Sigmoid colon (tissue), 7 donors: Measurements from ENCODE around the gene FOXL2NB. TPM values are rescaled to one million over a fixed set of nuclear protein-coding genes. Genes with fewer than 3 reads are reported as not detected.

ENCODE experiments used
- DNase-seq: peaks from one replicate; pipeline ENCODE4 v3.0.0-alpha.2; 2019
- H3K27ac ChIP-seq, 4 donors: fragments of 200-600 bp; sonication (generic); one replicate each; pipeline ENCODE4 v1.5.1; 2016 to 2019; ENCODE audit warnings: mild to moderate bottlenecking in 1 of 4
- H3K27me3 ChIP-seq, 3 donors: fragments of 200-600 bp; sonication (generic); one replicate each; pipeline ENCODE4 v1.5.1; 2019; ENCODE audit warnings: mild to moderate bottlenecking in 1 of 3
- H3K36me3 ChIP-seq, 4 donors: fragments of 200-600 bp; sonication (generic); one replicate each; pipeline ENCODE4 v1.5.1; 2016 to 2019
- H3K4me1 ChIP-seq, 4 donors: fragments of 200-600 bp; sonication (generic); one replicate each; pipeline ENCODE4 v1.5.1; 2017 to 2019
- H3K4me3 ChIP-seq, 4 donors: fragments of 200-600 bp; sonication (generic); one replicate each; pipeline ENCODE4 v1.5.1; 2017 to 2019; ENCODE audit warnings: mild to moderate bottlenecking in 2 of 4, moderate library complexity in 1 of 4
- H3K9me3 ChIP-seq, 4 donors: fragments of 200-600 bp in 3 of 4; sonication (generic) in 3 of 4; one replicate each; pipeline versions ENCODE4 v1.5.1 to v1.6.1; 2013 to 2019
- EP300 ChIP-seq, 4 donors: sonication (generic); formaldehyde crosslinking; IDR thresholded peaks; one replicate each; pipeline ENCODE4 v1.6.1; 2017; ENCODE audit warnings: antibody characterized with exemption in 4 of 4
- POLR2A ChIP-seq, 2 donors: fragments of 450-650 bp; IDR thresholded peaks; one replicate each; pipeline ENCODE4 v1.6.1; 2016; ENCODE audit warnings: antibody characterized with exemption in 2 of 2, mild to moderate bottlenecking in 2 of 2, moderate library complexity in 2 of 2
- POLR2AphosphoS5 ChIP-seq, 4 donors: sonication (generic); formaldehyde crosslinking; IDR thresholded peaks; one replicate each; pipeline ENCODE4 v1.6.1; 2017; ENCODE audit warnings: antibody characterized with exemption in 4 of 4
- WGBS, 2 donors: extraction: QIAGEN DNeasy Blood & Tissue Kit; methylation state at CpG; one replicate each; pipeline ENCODE4 v1.1.7; 2013; 5-methylcytosine and 5-hydroxymethylcytosine counted together
- intact Hi-C: fragments of 100-400 bp; cut with DNase I; formaldehyde crosslinking; loops from one replicate; pipeline ENCODE4 v1.15.1; 2023
- polyA plus RNA-seq, 3 donors: library from polyadenylated mRNA; stranded (reverse); fragments of 200-250 nt; gene quantifications; one replicate each; pipeline ENCODE4 v1.2.3, GENCODE V29; 2013
- total RNA-seq, 4 donors: library from RNA; depleted of rRNA; stranded (reverse); fragments of >200 nt; gene quantifications; one replicate each; pipeline ENCODE4 v1.1.0, GENCODE V29; 2016
- TF ChIP-seq, protein P1 (sequence below), 4 experiments: fragments of 450-650 bp in 3 of 4; fragments of 200-600 bp in 1 of 4; IDR thresholded peaks; one replicate each; pipeline ENCODE4 v1.5.1; 2016 to 2019; ENCODE audit warnings: antibody characterized with exemption in 4 of 4, mild to moderate bottlenecking in 3 of 4, moderate library complexity in 2 of 4
- donor health status: healthy with polysubstance abuse.
- donor health status: Bipolar disorder and iron deficiency.
- donor health status: healthy.

Gene FOXL2NB
- not detected for total RNA-seq
- under 1 TPM in 1 of 3 donors, not detected in 2; under 0.01 TPM for polyA plus RNA-seq

DNA sequence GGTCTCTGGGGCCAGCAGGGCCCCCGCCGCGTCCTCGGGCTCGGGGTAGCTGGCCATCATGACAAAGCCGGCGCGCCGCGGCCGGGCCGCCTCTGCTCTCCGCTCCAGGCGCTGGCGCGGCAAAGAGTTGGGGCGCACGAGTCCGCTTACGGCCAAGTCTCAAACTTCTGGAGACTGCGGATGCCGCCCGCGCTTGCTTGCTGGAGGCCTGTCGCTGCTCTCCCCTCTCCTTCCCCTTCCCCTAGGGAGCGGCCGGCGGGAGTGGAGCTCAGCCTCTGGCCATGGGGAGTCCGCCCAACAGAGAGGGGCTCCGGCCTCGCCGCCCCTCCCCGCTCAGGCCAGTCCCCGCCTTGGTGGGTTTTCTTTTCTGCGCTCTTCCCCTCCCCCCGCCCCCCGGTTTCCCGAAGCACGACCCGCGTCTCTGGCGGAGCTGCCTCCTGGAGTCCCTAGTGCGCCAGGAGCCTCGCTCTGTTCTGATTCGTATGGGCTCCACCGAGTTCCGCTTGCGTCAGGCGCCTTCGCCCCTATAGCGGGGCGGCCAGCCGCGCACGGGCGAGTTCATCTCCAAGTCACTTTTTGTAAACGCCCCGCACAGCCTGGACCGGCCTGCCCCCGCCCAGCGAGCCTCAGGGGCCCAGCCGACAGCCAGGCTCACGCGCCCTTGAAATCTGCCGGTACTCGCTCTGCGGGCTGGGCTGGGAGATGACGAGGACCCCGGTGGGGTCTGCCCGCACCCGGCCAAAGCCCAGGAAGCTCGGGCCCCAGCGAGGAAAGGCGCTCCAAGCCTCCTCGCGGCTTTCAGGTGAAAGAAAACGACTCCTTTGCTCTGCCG, at the start of gene FOXL2NB, which contains the start of gene FOXL2:
Gene FOXL2NB (plus strand): TSS at position 555 of the 832 bp plus-strand sequence. CDS start 148 bp downstream, at position 703.
Gene FOXL2 (minus strand): TSS at position 475 of the 832 bp plus-strand sequence. CDS start 415 bp downstream, at position 60.
- TF ChIP-seq POLR2AphosphoS5 (IDR thresholded peaks at IDR 0.05) (no peak), EP300 (IDR thresholded peaks at IDR 0.05) (no peak), POLR2A (IDR thresholded peaks at IDR 0.05) (no peak)
- TF ChIP-seq, protein P1, sequence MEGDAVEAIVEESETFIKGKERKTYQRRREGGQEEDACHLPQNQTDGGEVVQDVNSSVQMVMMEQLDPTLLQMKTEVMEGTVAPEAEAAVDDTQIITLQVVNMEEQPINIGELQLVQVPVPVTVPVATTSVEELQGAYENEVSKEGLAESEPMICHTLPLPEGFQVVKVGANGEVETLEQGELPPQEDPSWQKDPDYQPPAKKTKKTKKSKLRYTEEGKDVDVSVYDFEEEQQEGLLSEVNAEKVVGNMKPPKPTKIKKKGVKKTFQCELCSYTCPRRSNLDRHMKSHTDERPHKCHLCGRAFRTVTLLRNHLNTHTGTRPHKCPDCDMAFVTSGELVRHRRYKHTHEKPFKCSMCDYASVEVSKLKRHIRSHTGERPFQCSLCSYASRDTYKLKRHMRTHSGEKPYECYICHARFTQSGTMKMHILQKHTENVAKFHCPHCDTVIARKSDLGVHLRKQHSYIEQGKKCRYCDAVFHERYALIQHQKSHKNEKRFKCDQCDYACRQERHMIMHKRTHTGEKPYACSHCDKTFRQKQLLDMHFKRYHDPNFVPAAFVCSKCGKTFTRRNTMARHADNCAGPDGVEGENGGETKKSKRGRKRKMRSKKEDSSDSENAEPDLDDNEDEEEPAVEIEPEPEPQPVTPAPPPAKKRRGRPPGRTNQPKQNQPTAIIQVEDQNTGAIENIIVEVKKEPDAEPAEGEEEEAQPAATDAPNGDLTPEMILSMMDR (IDR thresholded peaks at IDR 0.05), result no peak
- no peaks in the 10 kb centered on the region for H3K9me3 ChIP-seq
- no peaks in the 10 kb centered on the region for H3K36me3 ChIP-seq
- no peak within 1 kb of the TSS for H3K27ac ChIP-seq
- H3K4me1 ChIP-seq, result peaks cover 2 to 50% (median 47%) of the 10 kb centered on the region in 4 donors
- peaks cover 87 to 100% (median 95%) of the 10 kb centered on the region in 3 donors for H3K27me3 ChIP-seq
- WGBS, 2 donors, result 1% methylated on average over 78 of the region's 78 CpGs
- no peak for DNase-seq
- peak within 1 kb of the TSS; percentile 9 to 54 (median 41) for H3K4me3 ChIP-seq
- intact Hi-C loops, result no loop called here

DNA sequence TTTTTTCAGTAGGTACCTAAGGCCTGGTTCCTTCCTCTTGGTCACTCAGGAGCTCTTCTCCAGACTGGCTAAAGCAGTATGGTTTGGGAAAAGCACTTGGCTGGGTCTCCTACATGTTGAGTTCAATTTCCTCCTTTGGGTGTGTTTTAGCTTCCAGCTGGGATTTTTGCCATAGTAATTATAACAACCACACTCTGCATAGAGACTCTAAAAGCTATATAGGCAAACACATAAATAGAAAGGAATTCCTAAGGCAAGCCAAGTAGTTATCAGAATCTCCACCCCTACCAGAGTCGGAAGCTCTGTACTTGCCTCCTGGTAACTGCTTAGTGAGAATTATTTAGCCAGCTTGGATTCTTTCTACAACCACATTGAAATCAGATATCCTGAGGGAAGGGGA, 48.7 kb upstream of the FOXL2NB start:
- no peaks in the 10 kb centered on the region for H3K4me1 ChIP-seq
- no peaks in the 10 kb centered on the region for H3K27me3 ChIP-seq
- 19 to 51% methylated on average over 1 of the region's 1 CpG for WGBS, 2 donors
- no peak overlapping the region for H3K4me3 ChIP-seq
- TF ChIP-seq, protein P1 (IDR thresholded peaks at IDR 0.05), result no peak
- TF ChIP-seq POLR2A (IDR thresholded peaks at IDR 0.05) (no peak), EP300 (IDR thresholded peaks at IDR 0.05) (no peak), POLR2AphosphoS5 (IDR thresholded peaks at IDR 0.05) (no peak)
- no peaks in the 10 kb centered on the region for H3K36me3 ChIP-seq
- H3K27ac ChIP-seq, result no peak overlapping the region
- DNase-seq, result no peak
- no peaks in the 10 kb centered on the region for H3K9me3 ChIP-seq
- intact Hi-C loops, result no loop called here

DNA sequence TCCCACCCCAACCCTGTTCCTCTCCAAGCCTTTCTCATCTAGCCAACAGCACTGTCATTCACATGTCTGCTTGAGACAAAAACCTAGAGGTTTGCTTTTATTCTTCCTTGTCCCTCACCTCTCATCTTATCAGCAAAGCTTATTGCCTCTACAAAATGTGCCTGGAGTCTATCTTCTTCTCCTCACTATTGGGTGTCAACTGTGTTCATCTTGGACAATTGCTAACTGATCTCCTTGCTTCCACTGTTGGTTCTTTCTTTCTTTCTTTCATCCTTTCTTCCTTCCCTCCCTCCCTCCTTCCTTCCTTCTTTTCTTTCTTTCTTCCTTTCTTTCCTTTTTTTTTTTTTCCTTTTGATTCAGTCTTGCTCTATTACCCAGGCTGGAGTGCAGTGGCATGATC, 48.3 kb upstream of the FOXL2NB start:
- DNase-seq, result no peak
- Histone ChIP-seq H3K36me3 (no peaks in the 10 kb centered on the region), H3K27me3 (no peaks in the 10 kb centered on the region), H3K4me3 (no peak overlapping the region), H3K27ac (no peak overlapping the region), H3K9me3 (no peaks in the 10 kb centered on the region), H3K4me1 (no peaks in the 10 kb centered on the region)
- TF ChIP-seq POLR2A (IDR thresholded peaks at IDR 0.05) (no peak), EP300 (IDR thresholded peaks at IDR 0.05) (no peak), POLR2AphosphoS5 (IDR thresholded peaks at IDR 0.05) (no peak)
- TF ChIP-seq, protein P1 (IDR thresholded peaks at IDR 0.05), result no peak
- intact Hi-C loops, result no loop called here

DNA sequence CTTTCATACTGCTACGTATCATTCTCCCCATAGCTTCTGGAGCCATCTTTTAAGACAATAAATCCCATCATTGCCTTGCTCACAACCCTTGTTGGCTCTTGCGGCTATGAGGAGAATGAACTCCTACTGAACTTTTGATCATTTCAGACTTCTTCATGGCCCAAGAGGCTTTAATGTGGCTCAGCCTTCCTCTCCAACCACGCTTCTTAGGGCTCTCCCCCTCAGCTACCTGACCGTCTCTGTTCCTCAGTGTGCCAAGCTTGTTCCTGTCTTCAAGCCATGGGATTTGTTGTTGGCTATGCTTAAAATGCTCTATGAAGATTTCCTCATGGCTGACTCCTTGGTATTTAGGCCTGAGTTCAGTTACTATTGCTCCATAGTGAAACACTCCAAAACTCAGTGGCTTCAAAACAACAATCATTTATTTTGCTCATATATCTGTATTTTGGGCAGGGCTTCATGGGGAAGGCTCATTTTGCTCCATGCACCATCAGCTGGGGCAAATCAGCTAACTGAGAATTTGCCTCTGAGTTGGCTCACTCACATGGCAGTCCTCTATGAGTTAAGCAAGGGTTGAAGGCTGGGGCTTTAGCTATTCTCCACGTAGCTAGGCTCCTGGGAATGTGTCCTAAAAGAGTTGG, 47.5 kb upstream of the FOXL2NB start:
- H3K4me3 ChIP-seq, result no peak overlapping the region
- TF ChIP-seq POLR2A (IDR thresholded peaks at IDR 0.05), result no peak
- TF ChIP-seq, protein P1 (IDR thresholded peaks at IDR 0.05), result no peak
- no peak for DNase-seq
- no peak overlapping the region for H3K27ac ChIP-seq
- WGBS, 2 donors, result 88 to 95% methylated on average over 5 of the region's 5 CpGs
- H3K36me3 ChIP-seq, result no peaks in the 10 kb centered on the region
- no peaks in the 10 kb centered on the region for H3K9me3 ChIP-seq
- H3K27me3 ChIP-seq, result no peaks in the 10 kb centered on the region
- intact Hi-C loops, result no loop called here
- no peaks in the 10 kb centered on the region for H3K4me1 ChIP-seq
